ENCODE measurements around the gene XPA. TPM values are rescaled to one million over a fixed set of nuclear protein-coding genes. Genes with fewer than 3 reads are reported as not detected.
"Not testable (repeated sequence)": the region's sequence is repeated elsewhere in the genome, so short reads cannot be mapped to it uniquely, and the experiment has no call there.

XPA gene
- total RNA-seq (16.0 and 21.1 TPM in 2 replicates), polyA plus RNA-seq (29.2 and 31.5 TPM in 2 replicates)

- H3K4me1 ChIP-seq (ENCODE audit: low read depth): peaks cover 8% of the 10 kb centered on the region
- no peaks in the 10 kb centered on the region for H3K27me3 ChIP-seq
- H3K4me3 ChIP-seq: peak within 1 kb of the TSS; percentile 58
- no peaks in the 10 kb centered on the region for H3K36me3 ChIP-seq
- H3K27ac ChIP-seq: peak within 1 kb of the TSS; percentile 83
- TF ChIP-seq CTCF (IDR thresholded peaks at IDR 0.05; ENCODE audit: low read depth, low read length): no peak
- peak; percentile 96 to 98 for DNase-seq (ENCODE audit: low read depth in 1 of 2, low spot score in 1 of 2)
- no peaks in the 10 kb centered on the region for H3K9me3 ChIP-seq (ENCODE audit: low read depth)
These were observed at the start of gene XPA for GRCh38 chr9:97696803-97697601. XPA (minus strand) TSS chr9:97697340; CDS start chr9:97697292, 48 bp downstream.

GRCh38 chr9:97744710-97745708 is 47.9 kb upstream of the XPA start:
- Histone ChIP-seq H3K4me3 (no peak overlapping the region), H3K27ac (no peak overlapping the region), H3K9me3 (ENCODE audit: low read depth) (no peaks in the 10 kb centered on the region), H3K36me3 (no peaks in the 10 kb centered on the region), H3K4me1 (ENCODE audit: low read depth) (no peaks in the 10 kb centered on the region), H3K27me3 (peaks cover 50% of the 10 kb centered on the region)
- TF ChIP-seq CTCF (IDR thresholded peaks at IDR 0.05; ENCODE audit: low read depth, low read length): no peak
- peak in 1 of 2 donors; percentile 58 for DNase-seq (ENCODE audit: low read depth in 1 of 2, low spot score in 1 of 2)

- H3K27ac ChIP-seq; H3K4me1 ChIP-seq (ENCODE audit: low read depth); H3K9me3 ChIP-seq (ENCODE audit: low read depth); H3K36me3 ChIP-seq; DNase-seq (ENCODE audit: low read depth in 1 of 2, low spot score in 1 of 2); H3K4me3 ChIP-seq: not testable (repeated sequence)
- peaks cover 50% of the 10 kb centered on the region for H3K27me3 ChIP-seq
These were observed 46.9 kb upstream of the XPA start for GRCh38 chr9:97744025-97744424.

DNA sequence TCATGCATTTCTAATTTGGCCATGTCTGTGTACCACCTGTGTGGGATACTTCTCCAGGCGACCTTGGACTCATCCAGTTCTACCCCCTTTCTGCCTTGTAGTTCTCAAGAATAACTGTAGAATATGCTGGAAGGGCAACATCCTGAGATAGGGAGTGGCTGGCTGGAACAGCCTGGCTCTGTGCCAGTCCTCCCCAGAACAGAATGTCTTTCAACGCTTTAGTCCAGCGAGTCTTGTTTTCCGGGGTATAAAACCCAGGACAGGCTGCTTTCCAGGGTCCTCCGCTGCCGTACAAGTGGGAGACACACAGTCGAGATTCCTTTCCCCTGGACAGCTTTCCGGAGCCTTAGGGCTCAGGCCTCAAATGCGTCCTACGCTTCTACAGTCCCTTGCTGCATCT is 45.4 kb upstream of the XPA start:
- no peaks in the 10 kb centered on the region for H3K36me3 ChIP-seq
- no peak for TF ChIP-seq CTCF (IDR thresholded peaks at IDR 0.05; ENCODE audit: low read depth, low read length)
- H3K27me3 ChIP-seq: peaks cover 41% of the 10 kb centered on the region
- DNase-seq (ENCODE audit: low read depth in 1 of 2, low spot score in 1 of 2): no peak
- H3K4me3 ChIP-seq: no peak overlapping the region
- H3K4me1 ChIP-seq (ENCODE audit: low read depth): no peaks in the 10 kb centered on the region
- H3K9me3 ChIP-seq (ENCODE audit: low read depth): no peaks in the 10 kb centered on the region
- H3K27ac ChIP-seq: no peak overlapping the region

GRCh38 chr9:97741947-97742346 is 44.8 kb upstream of the XPA start:
- H3K4me3 ChIP-seq: no peak overlapping the region
- H3K4me1 ChIP-seq (ENCODE audit: low read depth): no peaks in the 10 kb centered on the region
- H3K27me3 ChIP-seq: peaks cover 41% of the 10 kb centered on the region
- no peak overlapping the region for H3K27ac ChIP-seq
- TF ChIP-seq CTCF (IDR thresholded peaks at IDR 0.05; ENCODE audit: low read depth, low read length): no peak
- no peaks in the 10 kb centered on the region for H3K36me3 ChIP-seq
- no peak for DNase-seq (ENCODE audit: low read depth in 1 of 2, low spot score in 1 of 2)
- no peaks in the 10 kb centered on the region for H3K9me3 ChIP-seq (ENCODE audit: low read depth)

Data from cardiac muscle cell (in vitro differentiated cells and primary cell).